NCI-H748 treated with DMSO at 0.1 percent for 48 hours (cell line): ENCODE data around the gene IL24.

Experiments used
- DNase-seq: peaks from one replicate; lab custom pipeline; 2025; lab: John Stamatoyannopoulos, UW

Gene IL24

GRCh38 chr1:206925106-206925736, 28.0 kb downstream of the IL24 start:
- no peak for DNase-seq

GRCh38 chr1:206926286-206926685, 29.0 kb downstream of the IL24 start:
- DNase-seq, result no peak

- DNase-seq, result no peak
These were observed 32.3 kb downstream of the IL24 start for GRCh38 chr1:206929524-206929923.

GRCh38 chr1:206930210-206930798, 33.1 kb downstream of the IL24 start:
- no peak for DNase-seq

- no peak for DNase-seq
These were observed 34.5 kb downstream of the IL24 start for GRCh38 chr1:206931709-206932108.

GRCh38 chr1:206932177-206932576, 34.9 kb downstream of the IL24 start:
- DNase-seq, result no peak

GRCh38 chr1:206933333-206933945, 36.2 kb downstream of the IL24 start:
- DNase-seq, result no peak

GRCh38 chr1:206935491-206936067, 38.3 kb downstream of the IL24 start:
- DNase-seq, result no peak

GRCh38 chr1:206937425-206937824, 40.2 kb downstream of the IL24 start:
- no peak for DNase-seq

- no peak for DNase-seq
These were observed 41.9 kb downstream of the IL24 start for GRCh38 chr1:206939131-206939530.

GRCh38 chr1:206939841-206940587, 42.8 kb downstream of the IL24 start:
- DNase-seq, result no peak

GRCh38 chr1:206940588-206940936, 43.3 kb downstream of the IL24 start:
- no peak for DNase-seq

- DNase-seq, result no peak
These were observed 44.6 kb downstream of the IL24 start for GRCh38 chr1:206941766-206942418.

GRCh38 chr1:206944703-206945102, 47.5 kb downstream of the IL24 start:
- DNase-seq, result no peak

GRCh38 chr1:206945779-206946178, 48.5 kb downstream of the IL24 start:
- DNase-seq, result no peak

GRCh38 chr1:206946261-206946660, 49.0 kb downstream of the IL24 start, which contains the start of gene PIGR:
Gene PIGR, minus strand, starts transcription at chr1:206946466. Its CDS starts 5,935 bp downstream, at chr1:206940531.
- no peak for DNase-seq

- no peak for DNase-seq
These were observed 50.0 kb downstream of the IL24 start for GRCh38 chr1:206947255-206947654.

GRCh38 chr1:206949208-206949607, 52.0 kb downstream of the IL24 start:
- DNase-seq, result no peak

GRCh38 chr1:206949641-206950040, 52.4 kb downstream of the IL24 start:
- DNase-seq, result no peak

GRCh38 chr1:206951318-206952100, 54.3 kb downstream of the IL24 start:
- DNase-seq, result no peak

- no peak for DNase-seq
These were observed 54.9 kb downstream of the IL24 start for GRCh38 chr1:206952171-206952570.
